HG02884 (cell line): ENCODE data around the gene MMP15.
A peak's percentile ranks its signal among the peaks of the same experiment; 100 is the strongest.
"Not testable (repeated sequence)": the region's sequence is repeated elsewhere in the genome, so short reads cannot be mapped to it uniquely, and the experiment has no call there.

Source experiments
- ATAC-seq: cut with Tn5 transposase; IDR thresholded peaks from one replicate; pipeline ENCODE4 v1.9.1; 2021; ENCODE audit warnings: mild to moderate bottlenecking, moderate library complexity; ENCODE audit not compliant: unreplicated experiment

Gene MMP15

DNA sequence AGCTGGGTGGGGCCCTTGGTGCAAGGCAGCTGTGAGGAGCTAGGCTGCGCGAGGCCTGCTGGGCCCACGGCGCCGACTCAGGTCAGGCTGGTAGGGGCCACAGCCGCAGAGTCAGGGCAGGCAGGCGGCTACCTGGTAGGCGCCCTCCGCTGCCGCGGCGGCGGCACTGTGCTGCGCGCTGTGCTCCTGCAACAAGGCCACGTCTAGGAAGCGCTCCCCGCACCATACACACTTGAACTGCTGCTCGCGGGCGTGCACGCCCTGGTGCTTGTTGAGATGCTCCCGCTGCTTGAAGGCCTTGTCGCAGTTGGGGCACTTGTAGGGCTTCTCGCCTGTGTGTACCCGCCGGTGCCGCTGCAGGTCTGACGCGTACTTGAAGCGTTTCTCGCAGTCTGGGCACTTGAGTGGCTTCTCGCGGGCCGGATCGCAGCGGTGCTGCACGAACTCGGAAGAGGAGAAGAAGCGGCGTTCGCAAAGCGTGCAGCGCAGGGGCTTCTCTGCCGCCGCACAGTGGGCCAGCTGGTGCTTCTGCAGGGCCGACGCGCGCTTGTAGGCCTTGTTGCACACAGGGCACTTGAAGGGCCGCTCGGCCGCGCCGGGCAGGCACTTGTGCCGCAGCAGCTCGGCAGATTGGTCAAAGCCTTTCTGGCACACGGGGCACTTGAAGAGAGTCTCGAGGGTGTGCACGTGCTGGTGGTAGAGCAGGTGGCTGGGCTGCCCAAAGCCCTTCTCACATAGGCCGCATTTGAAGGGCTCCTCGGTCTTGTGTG, 29.0 kb upstream of the MMP15 start:
- no peak for ATAC-seq

DNA sequence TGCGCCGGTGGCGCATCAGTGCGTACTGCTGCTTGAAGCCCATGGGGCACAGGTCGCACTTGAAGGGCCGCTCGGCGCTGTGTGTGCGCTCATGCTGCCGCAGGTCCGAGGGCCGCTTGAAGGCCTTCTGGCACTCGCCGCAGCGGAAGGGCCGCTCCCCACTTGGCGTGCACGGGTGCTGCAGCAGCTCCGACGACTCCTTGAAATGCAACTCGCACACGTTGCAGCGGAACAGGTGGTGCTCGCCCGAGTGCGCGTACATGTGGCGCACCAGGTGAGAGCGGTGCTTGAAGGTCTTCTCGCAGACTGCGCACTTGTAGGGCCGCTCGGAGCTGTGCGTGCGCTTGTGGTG, 28.4 kb upstream of the MMP15 start:
- no peak for ATAC-seq

- ATAC-seq, result no peak
Observed at GRCh38 chr16:57997528-57998265, 27.9 kb upstream of the MMP15 start.

- no peak for ATAC-seq
Observed at GRCh38 chr16:57998486-57998885, 27.1 kb upstream of the MMP15 start.

DNA sequence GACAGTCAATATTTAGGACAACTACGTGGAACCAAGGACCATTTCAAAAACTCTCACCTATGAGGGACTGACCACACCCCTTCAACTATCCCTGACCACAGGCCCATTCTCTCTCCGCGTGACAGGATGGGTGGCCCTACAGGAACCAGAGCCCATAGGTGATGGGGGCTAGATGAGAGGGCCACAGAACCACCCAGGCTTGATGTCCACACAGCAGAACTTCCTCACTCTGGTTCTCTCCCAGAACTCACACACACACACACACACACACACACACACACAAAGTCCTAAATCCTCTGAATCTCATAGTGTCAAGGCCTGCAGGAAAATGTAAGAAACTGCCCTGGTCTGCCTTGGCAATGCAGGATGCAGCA, 26.6 kb upstream of the MMP15 start:
- ATAC-seq, result no peak

- no peak for ATAC-seq
Observed at GRCh38 chr16:57999366-57999970, 26.1 kb upstream of the MMP15 start.

GRCh38 chr16:57999971-58000705, 25.4 kb upstream of the MMP15 start, which contains the start of gene ZNF319:
Gene ZNF319 (minus strand): TSS chr16:58000672. CDS start chr16:57998265, 2,407 bp downstream.
- peak; percentile 18 for ATAC-seq

DNA sequence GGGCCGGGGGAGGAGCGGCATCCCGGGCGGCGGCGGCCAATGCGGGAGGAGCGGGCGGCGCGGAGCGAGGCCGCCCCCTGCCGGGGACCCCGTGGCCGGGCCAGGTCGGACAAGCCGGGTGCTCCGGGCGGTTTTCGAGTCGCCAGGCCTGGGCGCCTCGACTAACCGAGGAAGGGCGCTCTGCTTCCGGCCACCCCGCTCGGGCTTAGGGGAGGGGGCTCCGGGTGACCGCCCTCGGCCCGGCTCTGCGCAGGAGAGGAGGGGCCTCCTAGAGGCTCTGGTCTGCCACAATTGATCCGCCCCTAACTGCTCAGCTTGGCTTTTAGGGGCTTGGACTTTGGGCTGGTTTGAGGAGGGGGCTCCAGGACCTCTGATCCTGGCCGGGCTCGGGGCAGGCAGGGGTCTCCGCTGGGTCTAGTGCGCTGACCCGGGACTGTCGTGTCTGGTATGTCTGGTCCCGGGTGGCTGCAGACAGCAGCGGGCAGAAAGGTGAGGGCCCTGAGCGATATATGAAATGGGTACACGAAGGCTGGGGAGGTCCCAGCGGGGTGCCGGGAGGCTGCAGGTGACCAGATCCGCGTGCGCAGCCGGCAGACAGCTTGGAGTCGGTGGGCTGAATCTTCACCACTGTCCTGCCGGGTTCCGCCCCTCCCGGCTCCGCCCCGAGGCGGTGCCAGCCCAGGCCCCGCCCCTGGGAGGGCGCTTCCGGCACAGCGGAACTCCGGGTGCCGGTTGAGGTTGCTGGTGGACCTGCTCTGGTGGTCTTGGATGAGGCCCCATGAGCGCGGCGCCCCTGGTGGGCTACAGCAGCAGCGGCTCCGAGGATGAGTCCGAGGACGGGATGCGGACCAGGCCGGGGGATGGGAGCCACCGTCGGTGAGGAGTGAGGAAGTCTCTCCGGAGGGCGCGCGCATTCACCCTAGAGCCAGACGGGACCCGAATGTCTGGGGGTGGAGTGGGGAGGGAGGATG, 24.6 kb upstream of the MMP15 start, which contains the start of gene USB1:
Gene USB1 (plus strand): TSS at position 702 of the 971 bp plus-strand sequence. CDS start 77 bp downstream, at position 779.
- peak; percentile 81 for ATAC-seq

DNA sequence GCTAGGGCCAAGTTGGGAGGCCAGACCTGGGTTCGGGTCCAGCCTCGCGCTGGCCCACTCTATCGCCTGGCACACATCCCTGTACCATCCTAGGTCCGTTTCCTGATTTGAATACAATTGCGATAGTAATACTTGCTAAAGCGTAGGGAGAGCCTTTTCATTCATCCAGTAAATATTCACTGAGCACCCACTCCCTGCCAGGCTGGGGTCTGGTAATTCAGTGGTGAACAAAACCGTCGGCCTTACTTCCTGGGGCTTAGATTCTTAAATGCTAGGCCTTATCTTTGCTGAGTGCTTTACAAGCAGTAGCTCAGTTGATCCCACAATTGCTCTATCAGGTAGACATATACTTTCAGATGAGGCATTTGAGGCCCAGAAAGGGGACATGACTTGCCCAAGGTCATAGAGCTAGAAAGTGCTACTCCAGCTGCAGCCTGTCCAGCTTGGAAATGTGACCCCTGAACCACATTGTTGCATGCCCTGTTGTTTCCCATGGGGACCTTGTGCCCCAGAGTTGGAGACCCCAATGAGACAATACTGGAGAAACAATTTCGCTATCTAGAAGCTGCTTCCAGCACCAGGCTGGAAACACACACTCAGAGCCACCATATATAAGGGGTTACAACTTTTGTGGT, 23.7 kb upstream of the MMP15 start:
- ATAC-seq, result no peak

GRCh38 chr16:58002416-58002800, 23.1 kb upstream of the MMP15 start:
- no peak for ATAC-seq

DNA sequence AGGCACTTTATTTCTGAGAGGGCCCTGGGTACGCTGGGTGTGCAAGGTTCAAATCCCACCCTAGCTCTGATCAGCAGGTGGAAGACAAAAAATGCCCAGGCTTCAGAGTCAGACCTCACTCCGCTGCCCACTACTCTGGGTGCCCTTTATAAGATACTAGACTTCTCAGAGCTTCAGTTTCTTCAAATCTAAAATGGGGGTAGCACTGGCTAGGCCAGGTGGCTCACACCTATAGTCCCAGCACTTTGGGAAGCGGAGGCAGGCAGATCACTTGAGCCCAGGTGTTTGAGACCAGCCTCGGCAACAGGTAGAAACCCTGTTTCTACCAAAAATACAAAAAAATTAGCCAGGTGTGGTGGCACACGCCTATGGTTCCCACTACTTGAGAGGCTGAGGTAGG, 22.6 kb upstream of the MMP15 start:
- no peak for ATAC-seq

- ATAC-seq, result not testable (repeated sequence)
Observed at GRCh38 chr16:58004736-58005135, 20.8 kb upstream of the MMP15 start.

DNA sequence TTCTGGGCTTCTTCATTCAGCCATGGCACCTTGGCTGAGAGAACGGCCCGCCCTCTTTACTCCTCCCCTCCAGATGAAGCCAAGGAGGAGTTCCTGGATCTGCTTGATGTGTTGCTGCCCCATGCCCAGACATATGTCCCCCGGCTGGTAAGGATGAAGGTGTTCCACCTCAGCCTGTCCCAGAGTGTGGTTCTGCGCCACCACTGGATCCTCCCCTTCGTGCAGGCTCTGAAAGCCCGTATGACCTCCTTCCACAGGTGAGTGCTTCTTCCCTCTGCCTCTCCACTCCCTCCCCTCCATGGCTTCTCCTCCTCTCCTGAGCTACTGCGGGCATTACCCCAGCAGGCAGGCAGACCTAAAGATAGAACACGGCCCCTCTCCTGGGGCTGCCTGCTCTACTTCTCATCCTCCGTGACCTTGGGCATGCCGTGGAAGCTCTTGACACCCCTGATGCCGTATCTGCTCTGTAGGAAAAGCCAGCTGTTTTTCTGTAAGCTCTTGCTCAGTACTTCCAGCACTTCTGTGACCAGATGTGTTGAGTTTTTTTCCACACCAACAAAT, 15.6 kb upstream of the MMP15 start:
- ATAC-seq, result no peak

- no peak for ATAC-seq
Observed at GRCh38 chr16:58010886-58011285, 14.7 kb upstream of the MMP15 start.

GRCh38 chr16:58011652-58012051, 13.9 kb upstream of the MMP15 start:
- no peak for ATAC-seq

DNA sequence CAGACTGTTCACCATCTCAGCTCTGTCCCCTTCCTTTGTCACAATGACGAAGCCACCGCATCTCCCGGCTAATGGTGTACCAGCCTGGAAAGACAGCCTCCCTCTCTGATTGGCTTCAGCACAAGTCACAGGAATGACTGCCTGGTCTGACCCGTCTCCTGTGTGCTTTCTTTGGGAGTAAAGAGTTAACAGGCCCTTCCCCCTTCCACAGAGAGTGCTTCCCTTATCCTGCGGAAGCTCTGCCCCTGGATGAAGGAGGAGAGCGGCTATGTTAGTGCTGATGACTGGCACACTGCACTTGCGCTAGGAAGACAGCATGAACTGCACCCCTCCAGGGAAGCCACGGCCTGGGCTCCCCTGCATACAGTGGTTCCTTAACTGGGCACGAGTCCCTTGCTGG, 13.1 kb upstream of the MMP15 start:
- no peak for ATAC-seq

- ATAC-seq, result no peak
Observed at GRCh38 chr16:58013201-58013956, 12.2 kb upstream of the MMP15 start.

- ATAC-seq, result no peak
Observed at GRCh38 chr16:58016840-58017446, 8.6 kb upstream of the MMP15 start.
